ENCODE measurements around the gene BNIP3. TPM values are rescaled to one million over a fixed set of nuclear protein-coding genes. Genes with fewer than 3 reads are reported as not detected.

The BNIP3 gene
- polyA plus RNA-seq, 1 experiment: 73.5 TPM

- H3K9me3 ChIP-seq (ENCODE audit: control insufficient read depth, insufficient read depth, low read length): peaks cover 10% of the 10 kb centered on the region; the same call in 1 of the 2 replicates
- no peaks in the 10 kb centered on the region for H3K27me3 ChIP-seq (ENCODE audit: control insufficient read depth, insufficient read depth, low read length)
- ChIA-PET CTCF (no interaction called here), POLR2A (interaction anchor here (0.5 kb wide), 1 partner anchor 29 kb away, joined by 4 read pairs; no protein-coding TSS in a partner anchor)
- H3K4me3 ChIP-seq (ENCODE audit: low read depth, low read length): no peak overlapping the region
- TF ChIP-seq CTCF (IDR thresholded peaks at IDR 0.05; ENCODE audit: low read depth, low read length): no peak
- no peak overlapping the region for H3K27ac ChIP-seq (ENCODE audit: low read depth, low read length)
- no peak for DNase-seq (ENCODE audit: low read depth, low spot score)
These were observed 20.5 kb downstream of the BNIP3 start for GRCh38 chr10:131961047-131961776.

GRCh38 chr10:131960631-131961046 lies 21.1 kb downstream of the BNIP3 start:
- Histone ChIP-seq H3K9me3 (ENCODE audit: control insufficient read depth, insufficient read depth, low read length) (peaks cover 10% of the 10 kb centered on the region; the same call in 1 of the 2 replicates), H3K27me3 (ENCODE audit: control insufficient read depth, insufficient read depth, low read length) (no peaks in the 10 kb centered on the region), H3K4me3 (ENCODE audit: low read depth, low read length) (no peak overlapping the region), H3K27ac (ENCODE audit: low read depth, low read length) (no peak overlapping the region)
- ChIA-PET POLR2A (interaction anchor here (0.5 kb wide), 1 partner anchor 28 kb away, joined by 4 read pairs; no protein-coding TSS in a partner anchor), CTCF (interaction anchor here (0.5 kb wide), 1 partner anchor 82 kb away, joined by 4 read pairs; no protein-coding TSS in a partner anchor)
- no peak for TF ChIP-seq CTCF (IDR thresholded peaks at IDR 0.05; ENCODE audit: low read depth, low read length)
- DNase-seq (ENCODE audit: low read depth, low spot score): no peak

- no peak for DNase-seq (ENCODE audit: low read depth, low spot score)
- ChIA-PET CTCF (no interaction called here), POLR2A (no interaction called here)
- H3K27ac ChIP-seq (ENCODE audit: low read depth, low read length): no peak overlapping the region
- TF ChIP-seq CTCF (IDR thresholded peaks at IDR 0.05; ENCODE audit: low read depth, low read length): no peak
- H3K27me3 ChIP-seq (ENCODE audit: control insufficient read depth, insufficient read depth, low read length): no peaks in the 10 kb centered on the region
- no peak overlapping the region for H3K4me3 ChIP-seq (ENCODE audit: low read depth, low read length)
- H3K9me3 ChIP-seq (ENCODE audit: control insufficient read depth, insufficient read depth, low read length): peaks cover 3% of the 10 kb centered on the region; the same call in 1 of the 2 replicates
These were observed 21.9 kb downstream of the BNIP3 start for GRCh38 chr10:131959841-131960240.

- POLR2A ChIA-PET: no interaction called here
- H3K4me3 ChIP-seq (ENCODE audit: low read depth, low read length): no peak overlapping the region
- CTCF ChIA-PET: no interaction called here
- no peak for TF ChIP-seq CTCF (IDR thresholded peaks at IDR 0.05; ENCODE audit: low read depth, low read length)
- H3K27me3 ChIP-seq (ENCODE audit: control insufficient read depth, insufficient read depth, low read length): no peaks in the 10 kb centered on the region
- no peak for DNase-seq (ENCODE audit: low read depth, low spot score)
- H3K9me3 ChIP-seq (ENCODE audit: control insufficient read depth, insufficient read depth, low read length): no peaks in the 10 kb centered on the region; the same call in 1 of the 2 replicates
- H3K27ac ChIP-seq (ENCODE audit: low read depth, low read length): no peak overlapping the region
These were observed 26.0 kb downstream of the BNIP3 start for GRCh38 chr10:131955591-131956340.

Measured in AG04450 (cell line).